GM12801 (cell line): ENCODE data around the gene FNDC1.

Experiments used
- CTCF ChIP-seq: IDR thresholded peaks from one replicate; pipeline ENCODE4 v1.5.1; 2011; ENCODE audit warnings: control low read depth; ENCODE audit not compliant: insufficient read length; ENCODE audit errors: extremely low read depth

Gene FNDC1

GRCh38 chr6:159255434-159255951 is 86.3 kb downstream of the FNDC1 start:
- TF ChIP-seq CTCF: no peak

GRCh38 chr6:159256128-159256527 is 86.9 kb downstream of the FNDC1 start:
- no peak for TF ChIP-seq CTCF

- no peak for TF ChIP-seq CTCF
Observed at GRCh38 chr6:159257846-159258245, 88.6 kb downstream of the FNDC1 start.

GRCh38 chr6:159259441-159260125 is 90.4 kb downstream of the FNDC1 start:
- no peak for TF ChIP-seq CTCF

- TF ChIP-seq CTCF: no peak
Observed at GRCh38 chr6:159260208-159260607, 91.0 kb downstream of the FNDC1 start.

GRCh38 chr6:159261995-159262394 is 92.8 kb downstream of the FNDC1 start:
- no peak for TF ChIP-seq CTCF

GRCh38 chr6:159262586-159262985 is 93.4 kb downstream of the FNDC1 start:
- TF ChIP-seq CTCF: no peak
